GM10266 (cell line): ENCODE measurements around the gene CDR2.

ENCODE experiments used
- DNase-seq: peaks from one replicate; pipeline ENCODE4 v3.0.0; 2012; ENCODE audit errors: extremely low spot score
- TF ChIP-seq, protein P1 (sequence below): IDR thresholded peaks from 2 replicates; pipeline ENCODE4 v1.5.1; 2012; ENCODE audit warnings: mild to moderate bottlenecking, low read depth; ENCODE audit not compliant: control insufficient read depth, insufficient read depth; ENCODE audit errors: missing control alignments

The CDR2 gene

DNA sequence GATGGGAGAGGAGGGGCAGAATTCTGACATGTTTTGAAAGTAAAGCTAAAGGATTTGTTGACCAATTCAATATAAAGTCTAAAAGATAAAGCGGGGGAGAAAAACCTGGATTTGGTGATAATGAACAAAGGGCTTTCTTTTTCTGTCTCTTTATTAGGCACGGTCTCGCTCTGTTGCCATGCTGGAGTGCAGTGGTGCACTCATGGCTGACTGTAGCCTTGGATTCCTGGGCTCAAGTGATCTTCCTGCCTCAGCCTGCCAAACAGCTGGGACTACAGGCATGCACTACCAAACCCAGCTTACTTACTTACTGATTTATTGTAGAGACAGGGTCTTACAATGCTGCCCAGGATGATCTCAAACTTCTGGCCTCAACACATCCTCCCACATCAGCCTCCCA, 7.5 kb downstream of the CDR2 start:
- TF ChIP-seq, protein P1, sequence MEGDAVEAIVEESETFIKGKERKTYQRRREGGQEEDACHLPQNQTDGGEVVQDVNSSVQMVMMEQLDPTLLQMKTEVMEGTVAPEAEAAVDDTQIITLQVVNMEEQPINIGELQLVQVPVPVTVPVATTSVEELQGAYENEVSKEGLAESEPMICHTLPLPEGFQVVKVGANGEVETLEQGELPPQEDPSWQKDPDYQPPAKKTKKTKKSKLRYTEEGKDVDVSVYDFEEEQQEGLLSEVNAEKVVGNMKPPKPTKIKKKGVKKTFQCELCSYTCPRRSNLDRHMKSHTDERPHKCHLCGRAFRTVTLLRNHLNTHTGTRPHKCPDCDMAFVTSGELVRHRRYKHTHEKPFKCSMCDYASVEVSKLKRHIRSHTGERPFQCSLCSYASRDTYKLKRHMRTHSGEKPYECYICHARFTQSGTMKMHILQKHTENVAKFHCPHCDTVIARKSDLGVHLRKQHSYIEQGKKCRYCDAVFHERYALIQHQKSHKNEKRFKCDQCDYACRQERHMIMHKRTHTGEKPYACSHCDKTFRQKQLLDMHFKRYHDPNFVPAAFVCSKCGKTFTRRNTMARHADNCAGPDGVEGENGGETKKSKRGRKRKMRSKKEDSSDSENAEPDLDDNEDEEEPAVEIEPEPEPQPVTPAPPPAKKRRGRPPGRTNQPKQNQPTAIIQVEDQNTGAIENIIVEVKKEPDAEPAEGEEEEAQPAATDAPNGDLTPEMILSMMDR, result no peak
- DNase-seq, result no peak

DNA sequence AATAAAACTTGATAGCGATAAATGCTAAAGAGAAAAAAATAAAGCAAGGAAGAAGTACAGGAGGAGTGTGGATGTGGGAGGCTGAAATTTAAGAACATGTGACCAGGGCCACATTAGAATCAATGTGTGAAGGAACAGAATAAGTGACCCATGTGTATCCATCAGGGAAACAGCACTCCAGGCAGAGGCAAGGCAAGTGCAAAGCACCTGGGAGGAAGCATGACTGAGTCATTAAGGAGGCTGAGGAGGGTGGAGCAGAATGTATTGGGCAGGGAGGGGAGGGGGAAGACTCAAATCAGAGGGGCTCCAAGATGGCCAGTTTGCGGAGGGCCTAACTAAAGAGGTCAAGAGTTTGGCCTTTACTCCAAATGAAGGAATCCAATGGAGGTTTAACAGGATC, 8.0 kb downstream of the CDR2 start:
- TF ChIP-seq, protein P1, result no peak

DNA sequence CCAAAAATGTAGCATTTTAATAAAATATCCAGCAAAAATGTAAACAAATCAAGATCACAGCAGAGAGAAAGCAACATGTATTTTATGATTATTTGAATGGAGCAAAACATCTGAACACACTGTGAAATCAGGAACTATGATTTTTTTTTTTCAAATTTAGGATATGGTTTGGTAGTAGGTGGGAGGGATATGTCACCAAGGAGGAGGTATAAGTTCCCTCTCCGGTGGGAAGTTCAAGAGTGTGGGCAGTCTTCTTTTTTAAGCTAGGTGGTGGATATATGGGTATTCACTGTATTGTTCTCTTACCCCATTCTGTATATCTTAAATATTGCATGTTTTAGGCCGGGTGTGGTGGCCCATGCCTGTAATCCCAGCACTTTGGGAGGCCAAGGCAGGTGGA, 10.2 kb downstream of the CDR2 start:
- TF ChIP-seq, protein P1, result no peak
- DNase-seq, result no peak

More for the DNA sequence above, 8.0 kb downstream of the CDR2 start:
- DNase-seq, result no peak

DNA sequence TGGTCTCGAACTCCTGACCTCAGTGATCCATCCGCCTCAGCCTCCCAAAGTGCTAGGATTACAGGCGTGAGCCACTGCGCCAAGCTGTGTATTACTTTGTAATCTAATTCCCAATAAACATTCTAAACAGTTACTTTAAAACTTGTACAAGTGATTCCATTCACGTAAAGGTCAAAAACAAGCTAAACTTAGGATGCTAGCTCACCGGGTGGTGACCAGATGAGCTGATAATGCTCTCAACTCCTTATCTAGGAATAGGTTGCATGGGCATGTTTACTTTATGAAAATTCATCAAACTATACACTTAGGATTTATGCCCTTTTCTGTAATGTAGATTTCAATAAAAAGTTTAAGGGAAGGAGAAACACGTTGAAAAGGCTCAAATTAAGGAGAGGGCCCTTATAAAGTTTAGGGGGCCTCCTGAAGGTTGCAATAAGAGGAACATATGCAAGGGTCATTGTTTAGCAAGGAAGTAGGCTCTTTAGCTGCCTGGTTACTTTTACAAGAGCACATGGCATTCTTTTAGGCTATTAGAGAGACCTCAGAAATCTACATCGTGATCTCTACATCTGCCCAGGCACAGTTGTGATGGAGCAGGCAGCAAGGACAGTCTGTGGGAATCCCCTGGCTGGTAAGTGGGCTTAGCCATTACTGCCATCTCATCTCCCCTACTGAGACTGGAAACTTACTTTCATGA, 13.3 kb downstream of the CDR2 start:
- TF ChIP-seq, protein P1, result no peak

DNA sequence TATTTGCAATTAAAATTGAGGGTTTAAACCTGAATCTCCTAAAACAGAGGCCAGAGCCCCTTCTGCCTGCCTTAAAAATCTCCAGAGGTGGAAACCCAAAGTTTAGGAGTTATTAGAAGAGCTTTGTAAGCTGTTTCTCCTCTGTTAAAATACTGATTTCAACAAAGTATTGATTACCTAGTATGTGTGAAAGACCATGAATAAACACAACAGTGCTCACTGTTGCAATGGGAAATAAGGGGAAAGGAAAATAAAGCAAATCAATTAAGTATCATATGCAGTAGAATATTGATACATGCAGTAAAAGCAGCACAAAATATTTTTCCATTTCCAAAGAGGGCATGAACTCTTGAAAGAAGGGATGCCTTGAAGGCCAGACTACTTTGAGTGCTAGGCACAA, 14.7 kb downstream of the CDR2 start:
- no peak for DNase-seq
- TF ChIP-seq, protein P1, result no peak

More for the DNA sequence above, 13.3 kb downstream of the CDR2 start:
- no peak for DNase-seq

DNA sequence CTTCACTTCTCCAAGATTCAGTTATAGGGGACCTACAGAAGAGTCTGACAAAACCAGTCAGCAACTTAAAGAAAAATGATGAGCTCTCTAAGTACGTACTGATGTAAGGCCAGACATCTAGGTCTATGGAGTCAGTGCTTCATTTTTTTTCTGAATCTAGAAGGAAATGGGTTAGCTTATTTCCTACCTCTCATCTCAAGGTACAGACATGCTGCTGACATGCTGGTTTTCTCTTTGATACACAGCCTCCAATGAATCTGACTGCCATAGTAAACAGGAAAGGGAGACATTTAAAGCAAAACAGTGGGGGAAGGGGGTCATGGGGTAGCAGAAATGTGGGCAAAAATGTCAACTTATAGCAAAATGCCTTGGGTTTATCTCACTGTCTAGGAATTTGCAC, 16.4 kb downstream of the CDR2 start:
- TF ChIP-seq, protein P1, result no peak

DNA sequence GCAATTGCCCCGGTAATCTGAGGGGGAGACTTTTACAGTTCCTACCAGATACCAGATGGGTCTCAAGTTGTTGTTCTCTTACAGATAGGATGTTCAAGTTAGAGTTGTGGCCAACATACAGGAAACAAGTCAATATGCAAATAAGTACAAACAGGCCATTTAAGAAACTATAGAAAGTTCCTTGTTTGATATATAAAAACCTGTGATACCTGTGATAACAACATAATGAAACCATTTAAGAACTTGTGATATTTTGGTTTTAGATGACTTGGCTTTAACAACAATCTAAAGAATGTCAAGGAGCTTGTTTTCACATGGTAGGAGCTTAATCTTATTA, 16.8 kb downstream of the CDR2 start:
- TF ChIP-seq, protein P1, result no peak
- DNase-seq, result peak; percentile 32

More for the DNA sequence above, 16.4 kb downstream of the CDR2 start:
- DNase-seq, result no peak
